ENCODE data around the gene FAM20B. TPM values are rescaled to one million over a fixed set of nuclear protein-coding genes. Genes with fewer than 3 reads are reported as not detected.

The FAM20B gene
- total RNA-seq, 4 donors from 2014 or later: 19.7 to 43.7 (median 32.6) TPM

DNA sequence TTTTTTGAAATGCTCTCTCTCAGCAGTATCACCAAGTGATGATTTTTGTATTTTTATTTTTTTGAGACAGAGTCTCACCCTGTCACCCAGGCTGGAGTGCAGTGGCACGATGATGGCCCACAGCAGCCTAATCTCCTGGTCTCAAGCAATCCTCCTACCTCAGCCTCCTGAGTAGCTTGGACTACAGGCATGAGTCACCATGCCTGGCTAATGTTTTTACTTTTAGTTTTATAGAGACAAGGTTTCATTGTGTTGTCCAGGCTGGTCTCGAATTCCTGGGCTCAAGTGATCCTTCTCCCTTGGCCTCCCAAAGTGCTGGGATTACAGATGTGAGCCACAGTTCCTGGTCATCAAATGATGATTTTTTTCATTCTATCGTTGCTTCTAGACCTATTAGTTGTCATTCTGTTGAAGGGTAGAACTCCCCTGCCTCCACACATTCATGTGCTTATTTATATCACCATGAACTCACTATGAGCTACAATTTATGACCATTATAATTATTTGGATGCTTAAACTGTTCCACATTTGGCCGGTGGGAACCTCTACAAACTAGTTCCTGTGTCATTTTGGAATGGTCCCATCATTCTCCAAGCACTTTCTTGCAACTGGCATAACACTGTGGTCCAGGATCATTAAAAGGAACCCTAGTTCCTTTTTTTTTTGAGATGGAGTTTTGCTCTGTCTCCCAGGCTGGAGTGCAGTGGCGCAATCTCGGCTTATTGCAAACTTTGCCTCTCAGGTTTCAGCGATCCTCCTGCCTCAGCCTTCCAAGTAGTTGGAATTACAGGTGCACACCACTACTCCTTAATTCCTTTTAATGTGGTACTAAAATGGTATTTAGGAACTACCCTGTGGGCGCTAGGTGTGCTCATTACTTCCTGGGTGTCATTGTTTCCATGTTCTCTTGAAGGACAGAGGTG lies 35.9 kb downstream of the FAM20B start:
- TF ChIP-seq POLR2A (IDR thresholded peaks at IDR 0.05): no peak
- TF ChIP-seq, protein P1, sequence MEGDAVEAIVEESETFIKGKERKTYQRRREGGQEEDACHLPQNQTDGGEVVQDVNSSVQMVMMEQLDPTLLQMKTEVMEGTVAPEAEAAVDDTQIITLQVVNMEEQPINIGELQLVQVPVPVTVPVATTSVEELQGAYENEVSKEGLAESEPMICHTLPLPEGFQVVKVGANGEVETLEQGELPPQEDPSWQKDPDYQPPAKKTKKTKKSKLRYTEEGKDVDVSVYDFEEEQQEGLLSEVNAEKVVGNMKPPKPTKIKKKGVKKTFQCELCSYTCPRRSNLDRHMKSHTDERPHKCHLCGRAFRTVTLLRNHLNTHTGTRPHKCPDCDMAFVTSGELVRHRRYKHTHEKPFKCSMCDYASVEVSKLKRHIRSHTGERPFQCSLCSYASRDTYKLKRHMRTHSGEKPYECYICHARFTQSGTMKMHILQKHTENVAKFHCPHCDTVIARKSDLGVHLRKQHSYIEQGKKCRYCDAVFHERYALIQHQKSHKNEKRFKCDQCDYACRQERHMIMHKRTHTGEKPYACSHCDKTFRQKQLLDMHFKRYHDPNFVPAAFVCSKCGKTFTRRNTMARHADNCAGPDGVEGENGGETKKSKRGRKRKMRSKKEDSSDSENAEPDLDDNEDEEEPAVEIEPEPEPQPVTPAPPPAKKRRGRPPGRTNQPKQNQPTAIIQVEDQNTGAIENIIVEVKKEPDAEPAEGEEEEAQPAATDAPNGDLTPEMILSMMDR (IDR thresholded peaks at IDR 0.05 in 4 of 5, conservative IDR thresholded peaks at IDR 0.05 in 1 of 5): no peak
- in situ Hi-C loops (cut with MboI; ENCODE audit: low sequenced_read_pairs in 4 of 4): no loop called here
- Histone ChIP-seq H3K36me3 (peaks cover 0 to 30% of the 10 kb centered on the region in 2 donors), H3K27me3 (no peaks in the 10 kb centered on the region), H3K4me3 (no peak overlapping the region), H3K4me1 (peaks cover 5% of the 10 kb centered on the region in 2 donors), H3K9me3 (no peaks in the 10 kb centered on the region), H3K27ac (peak overlapping the region; percentile 59 to 76 (median 67))
- DNase-seq (peak in 1 of 2 donors; percentile 70), ATAC-seq (peak; percentile 70)
- intact Hi-C loops (cut with DNase I; ENCODE audit: low total_unique reads): no loop called here

DNA sequence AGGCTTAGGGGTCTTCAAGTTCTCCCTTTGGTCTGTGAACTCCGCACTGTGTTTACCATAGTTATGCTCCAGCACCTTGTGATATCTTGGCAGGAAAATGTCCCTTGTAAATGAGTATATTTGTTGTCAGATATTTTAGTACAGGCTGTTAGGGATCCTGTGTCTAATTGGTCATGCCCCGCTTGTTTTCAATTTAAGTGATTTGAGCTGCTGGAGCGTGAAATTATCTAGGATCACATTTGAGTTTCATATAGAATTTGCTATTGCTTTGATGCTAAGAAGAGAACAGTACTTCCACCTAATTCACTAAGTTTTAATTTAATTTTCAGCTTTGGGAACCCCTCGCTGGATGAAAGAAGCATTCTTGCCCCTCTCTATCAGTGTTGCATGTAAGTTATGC lies 40.8 kb downstream of the FAM20B start:
- in situ Hi-C loops (cut with MboI; ENCODE audit: low sequenced_read_pairs in 4 of 4) (no loop called here), intact Hi-C loops (cut with DNase I; ENCODE audit: low total_unique reads) (no loop called here)
- TF ChIP-seq POLR2A (IDR thresholded peaks at IDR 0.05): no peak
- TF ChIP-seq, protein P1 (IDR thresholded peaks at IDR 0.05 in 4 of 5, conservative IDR thresholded peaks at IDR 0.05 in 1 of 5): no peak
- ATAC-seq (no peak), DNase-seq (no peak)
- Histone ChIP-seq H3K4me1 (no peaks in the 10 kb centered on the region), H3K36me3 (peaks cover 0 to 58% of the 10 kb centered on the region in 2 donors), H3K27me3 (no peaks in the 10 kb centered on the region), H3K4me3 (no peak overlapping the region), H3K9me3 (no peaks in the 10 kb centered on the region), H3K27ac (no peak overlapping the region)

DNA sequence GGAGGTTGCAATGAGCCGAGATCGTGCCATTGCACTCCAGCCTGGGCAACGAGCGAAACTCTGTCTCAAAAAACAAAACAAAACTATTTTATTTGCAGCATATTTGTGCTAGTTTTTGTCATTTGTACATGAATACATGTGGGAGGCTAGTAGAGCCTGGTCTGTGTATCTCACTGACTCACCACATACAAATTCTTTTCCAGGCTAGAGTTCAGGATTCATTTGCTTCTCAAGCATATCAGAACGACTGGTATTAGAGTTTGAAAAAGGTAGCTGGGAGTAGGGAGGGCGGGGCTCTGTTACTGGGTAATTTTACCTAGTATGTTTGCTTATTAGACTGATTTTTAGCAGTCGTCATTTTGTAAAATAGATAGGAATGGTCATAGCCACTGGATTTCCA lies 51.7 kb downstream of the FAM20B start:
- Histone ChIP-seq H3K9me3 (no peaks in the 10 kb centered on the region), H3K4me1 (peaks cover 11 to 12% of the 10 kb centered on the region in 2 donors), H3K27ac (no peak overlapping the region), H3K36me3 (peaks cover 0 to 18% of the 10 kb centered on the region in 2 donors), H3K4me3 (no peak overlapping the region), H3K27me3 (no peaks in the 10 kb centered on the region)
- DNase-seq (no peak), ATAC-seq (no peak)
- no peak for TF ChIP-seq POLR2A (IDR thresholded peaks at IDR 0.05)
- TF ChIP-seq, protein P1 (IDR thresholded peaks at IDR 0.05 in 4 of 5, conservative IDR thresholded peaks at IDR 0.05 in 1 of 5): no peak
- intact Hi-C loops (cut with DNase I; ENCODE audit: low total_unique reads) (no loop called here), in situ Hi-C loops (cut with MboI; ENCODE audit: low sequenced_read_pairs in 4 of 4) (loop anchor here (5.0 to 25.0 kb wide), 4 partner anchors 120 to 735 kb away; partner anchors contain the start of gene AXDND1 (in 3 of the 4))

DNA sequence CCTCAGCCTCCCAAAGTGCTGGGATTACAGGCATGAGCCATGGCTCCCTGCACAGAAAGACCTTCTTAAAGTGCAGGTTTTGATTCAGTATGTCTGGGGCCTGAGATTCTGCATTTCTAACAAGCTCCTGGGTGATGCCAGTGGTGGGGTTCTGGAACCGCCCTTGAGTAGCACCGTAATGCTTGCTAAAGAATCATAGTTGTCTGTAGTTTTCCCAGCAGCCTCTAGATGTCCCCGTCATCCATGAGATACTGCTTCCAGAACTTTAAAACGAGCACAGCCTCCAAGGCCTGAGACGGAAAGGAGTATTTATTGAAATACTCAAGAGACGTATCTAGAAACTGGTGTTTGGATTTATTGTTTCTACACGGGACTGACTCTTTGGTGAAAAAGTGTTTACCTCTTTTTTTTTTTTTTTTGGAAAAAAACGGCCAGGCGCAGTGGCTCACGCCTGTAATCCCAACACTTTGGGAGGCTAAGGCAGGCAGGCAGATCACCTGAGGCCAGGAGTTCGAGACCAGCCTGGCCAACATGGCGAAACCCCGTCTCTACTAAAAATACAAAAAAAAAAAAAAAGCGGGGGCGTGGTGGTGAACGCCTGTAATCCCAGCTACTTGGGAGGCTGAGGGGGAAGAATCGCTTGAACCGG lies 53.5 kb downstream of the FAM20B start:
- in situ Hi-C loops (cut with MboI; ENCODE audit: low sequenced_read_pairs in 4 of 4): loop anchor here (5.0 to 25.0 kb wide), 4 partner anchors 118 to 733 kb away; partner anchors contain the start of gene AXDND1 (in 3 of the 4)
- DNase-seq (peak in 1 of 2 donors; percentile 53), ATAC-seq (peak; percentile 37 to 48)

More for the DNA sequence above, 53.5 kb downstream of the FAM20B start:
- no peak for TF ChIP-seq POLR2A (IDR thresholded peaks at IDR 0.05)
- TF ChIP-seq, protein P1 (IDR thresholded peaks at IDR 0.05 in 4 of 5, conservative IDR thresholded peaks at IDR 0.05 in 1 of 5): peak; percentile 60 to 77 (median 74)
- H3K9me3 ChIP-seq: no peaks in the 10 kb centered on the region
- H3K27me3 ChIP-seq: no peaks in the 10 kb centered on the region
- peaks cover 0 to 4% of the 10 kb centered on the region in 2 donors for H3K36me3 ChIP-seq
- intact Hi-C loops (cut with DNase I; ENCODE audit: low total_unique reads): loop anchor here (1.0 kb wide), 1 partner anchor 290 kb away; no protein-coding TSS in a partner anchor
- peaks cover 17 to 18% of the 10 kb centered on the region in 2 donors for H3K4me1 ChIP-seq
- peak overlapping the region in 1 of 4 donors; percentile 93 for H3K27ac ChIP-seq
- H3K4me3 ChIP-seq: no peak overlapping the region

All from gastrocnemius medialis (tissue), 4 donors.